HepG2 (cell line): ENCODE data around the gene CFL1. TPM values are rescaled to one million over a fixed set of nuclear protein-coding genes. Genes with fewer than 3 reads are reported as not detected.

ENCODE experiments used
- CHD2 ChIP-seq: IDR thresholded peaks from 2 replicates; pipeline ENCODE4 v1.6.1; 2011; ENCODE audit warnings: low read depth, low read length, improper control_type of control experiment
- CHD4 ChIP-seq: fragments of 200-600 bp; sonication (generic); IDR thresholded peaks from 2 replicates; pipeline ENCODE4 v1.7.0; 2017; ENCODE audit warnings: mild to moderate bottlenecking, low read length, borderline replicate concordance
- EEA1 ChIP-seq: sonication (generic); formaldehyde crosslinking; IDR thresholded peaks from 2 replicates; pipeline ENCODE4 v1.5.1; 2020; ENCODE audit warnings: mild to moderate bottlenecking, missing genetic modification reagents, borderline replicate concordance
- HHEX ChIP-seq: IDR thresholded peaks from 2 replicates; pipeline ENCODE4 v1.6.1; 2016; ENCODE audit warnings: control low read depth
- ISX ChIP-seq: sonication (generic); formaldehyde crosslinking; conservative IDR thresholded peaks from 2 replicates; pipeline ENCODE4 v1.5.0; 2020; ENCODE audit warnings: missing genetic modification reagents
- MAFF ChIP-seq: IDR thresholded peaks from 2 replicates; pipeline ENCODE4 v1.6.1; 2011; ENCODE audit warnings: low read depth, low read length, improper control_type of control experiment
- MIXL1 ChIP-seq: IDR thresholded peaks from 2 replicates; pipeline ENCODE4 v1.6.1; 2016
- NKX3-1 ChIP-seq: sonication (generic); formaldehyde crosslinking; IDR thresholded peaks from 2 replicates; pipeline ENCODE4 v1.5.0; 2020; ENCODE audit warnings: missing genetic modification reagents
- POGZ ChIP-seq: sonication (generic); formaldehyde crosslinking; IDR thresholded peaks from 2 replicates; pipeline ENCODE4 v1.4.0; 2020; ENCODE audit warnings: mild to moderate bottlenecking, missing genetic modification reagents
- SOX13 ChIP-seq, 3 experiments: fragments of 450-650 bp in 1 of 3; sonication (generic) in 1 of 3; formaldehyde crosslinking in 1 of 3; IDR thresholded peaks in 2 of 3; conservative IDR thresholded peaks in 1 of 3; 2 replicates each; pipeline versions ENCODE4 v1.5.0 to v1.6.1; 2016 to 2020; ENCODE audit warnings: antibody characterized with exemption in 1 of 3, mild to moderate bottlenecking in 1 of 3, missing compliant biosample characterization in 1 of 3, missing genetic modification reagents in 1 of 3, moderate library complexity in 1 of 3
- ZNF251 ChIP-seq: sonication (generic); formaldehyde crosslinking; IDR thresholded peaks from 2 replicates; pipeline ENCODE4 v1.9.0; 2021; ENCODE audit warnings: mild to moderate bottlenecking, missing genetic modification reagents
- ZNF672 ChIP-seq: sonication (generic); formaldehyde crosslinking; IDR thresholded peaks from 2 replicates; pipeline ENCODE4 v1.8.1; 2022; ENCODE audit warnings: missing genetic modification reagents
- ZNF879 ChIP-seq: sonication (generic); formaldehyde crosslinking; IDR thresholded peaks from 2 replicates; pipeline ENCODE4 v1.8.1; 2023; ENCODE audit warnings: missing genetic modification reagents
- ZSCAN9 ChIP-seq: IDR thresholded peaks from 2 replicates; pipeline ENCODE4 v1.6.1; 2016; ENCODE audit warnings: borderline replicate concordance
- polyA plus RNA-seq, 8 experiments: library from polyadenylated mRNA; depleted of rRNA in 3 of 8; stranded (reverse) in 7 of 8; unstranded in 1 of 8; fragments of >200 nt; fragmentation: Illumina TruSeq in 4 of 8; extraction: Trizol in 4 of 8; gene quantifications; 2 replicates each; pipeline versions ENCODE4 v1.2.1 to v1.2.3, GENCODE V29; 2011 to 2016; ENCODE audit warnings: low read depth in 4 of 8, missing spikeins in 1 of 8, mixed read lengths in 1 of 8; ENCODE audit not compliant: insufficient read depth in 1 of 8
- total RNA-seq, 5 experiments: library from RNA; depleted of rRNA; stranded (reverse); fragments of >200 nt; fragmentation: Illumina TruSeq; extraction: Trizol; gene quantifications; 2 replicates each; pipeline ENCODE4 v1.2.3, GENCODE V29; 2016; ENCODE audit warnings: low read depth in 1 of 5
- TF ChIP-seq, protein P1 (sequence below): sonication (generic); formaldehyde crosslinking; IDR thresholded peaks from 2 replicates; pipeline ENCODE4 v1.4.0; 2020; ENCODE audit warnings: missing genetic modification reagents
- TF ChIP-seq, protein P2 (sequence below): sonication (generic); formaldehyde crosslinking; IDR thresholded peaks from 2 replicates; pipeline ENCODE4 v1.5.1; 2020; ENCODE audit warnings: missing genetic modification reagents, mild to moderate bottlenecking, borderline replicate concordance
- TF ChIP-seq, protein P3 (sequence below): sonication (generic); formaldehyde crosslinking; IDR thresholded peaks from 2 replicates; pipeline ENCODE4 v1.5.0; 2020; ENCODE audit warnings: missing genetic modification reagents, mild to moderate bottlenecking, borderline replicate concordance
- TF ChIP-seq, protein P4 (sequence below): sonication (generic); formaldehyde crosslinking; conservative IDR thresholded peaks from 2 replicates; pipeline ENCODE4 v1.4.0; 2020; ENCODE audit warnings: mild to moderate bottlenecking, missing genetic modification reagents, moderate library complexity
- TF ChIP-seq, protein P5 (sequence below): sonication (generic); formaldehyde crosslinking; IDR thresholded peaks from 2 replicates; pipeline ENCODE4 v1.8.0; 2023; ENCODE audit warnings: mild to moderate bottlenecking, missing genetic modification reagents
- TF ChIP-seq, protein P6 (sequence below): sonication (generic); formaldehyde crosslinking; IDR thresholded peaks from 2 replicates; pipeline ENCODE4 v1.4.0; 2020; ENCODE audit warnings: missing genetic modification reagents

CFL1 gene
- total and polyA plus RNA-seq, 2 of the 13 experiments (the other 11 are each of a cell fraction or from before 2014, with no cell fraction given), result 379 to 383 TPM

DNA sequence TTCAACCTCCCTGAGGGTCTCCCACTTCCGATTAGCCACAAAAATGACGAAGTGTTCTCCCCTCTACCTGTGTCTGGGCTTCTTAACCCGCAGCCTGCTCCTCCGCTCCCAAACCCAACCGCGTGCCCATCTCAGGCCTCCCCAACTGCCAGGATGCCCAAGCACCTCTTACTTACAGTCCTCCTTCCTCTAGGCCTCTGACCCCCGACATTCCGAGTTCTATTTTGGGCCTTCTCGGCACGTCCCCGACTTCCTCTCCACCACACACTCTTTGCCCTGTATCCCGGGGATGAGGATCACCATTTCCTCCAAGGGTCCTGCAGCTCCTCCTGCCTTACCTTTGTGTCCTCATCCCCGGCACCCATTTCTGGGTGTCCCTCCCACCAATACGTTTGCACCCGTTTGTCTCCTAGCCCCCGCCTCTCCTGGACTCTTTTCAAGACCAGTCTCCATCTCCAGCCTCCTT lies 1.9 kb upstream of the CFL1 start (continued):
- TF ChIP-seq SOX13 (IDR thresholded peaks at IDR 0.05) (no peak), SOX13 (CRISPR knock-in tag; conservative IDR thresholded peaks at IDR 0.05 in 1 of 2, IDR thresholded peaks at IDR 0.05 in 1 of 2) (no peak), ZNF672 (CRISPR knock-in tag) (no peak), MIXL1 (CRISPR knock-in tag) (no peak), NKX3-1 (CRISPR knock-in tag) (no peak), ZSCAN9 (no peak), HHEX (no peak), EEA1 (no peak; the same call in 1 of the 2 replicates), ZNF251 (CRISPR knock-in tag) (no peak), MAFF (no peak), ZNF879 (CRISPR knock-in tag) (no peak), CHD2 (no peak), ISX (no peak), POGZ (CRISPR knock-in tag) (no peak), CHD4 (no peak)
- TF ChIP-seq, protein P1, sequence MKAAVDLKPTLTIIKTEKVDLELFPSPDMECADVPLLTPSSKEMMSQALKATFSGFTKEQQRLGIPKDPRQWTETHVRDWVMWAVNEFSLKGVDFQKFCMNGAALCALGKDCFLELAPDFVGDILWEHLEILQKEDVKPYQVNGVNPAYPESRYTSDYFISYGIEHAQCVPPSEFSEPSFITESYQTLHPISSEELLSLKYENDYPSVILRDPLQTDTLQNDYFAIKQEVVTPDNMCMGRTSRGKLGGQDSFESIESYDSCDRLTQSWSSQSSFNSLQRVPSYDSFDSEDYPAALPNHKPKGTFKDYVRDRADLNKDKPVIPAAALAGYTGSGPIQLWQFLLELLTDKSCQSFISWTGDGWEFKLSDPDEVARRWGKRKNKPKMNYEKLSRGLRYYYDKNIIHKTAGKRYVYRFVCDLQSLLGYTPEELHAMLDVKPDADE (CRISPR knock-in tag), result no peak
- TF ChIP-seq, protein P2, sequence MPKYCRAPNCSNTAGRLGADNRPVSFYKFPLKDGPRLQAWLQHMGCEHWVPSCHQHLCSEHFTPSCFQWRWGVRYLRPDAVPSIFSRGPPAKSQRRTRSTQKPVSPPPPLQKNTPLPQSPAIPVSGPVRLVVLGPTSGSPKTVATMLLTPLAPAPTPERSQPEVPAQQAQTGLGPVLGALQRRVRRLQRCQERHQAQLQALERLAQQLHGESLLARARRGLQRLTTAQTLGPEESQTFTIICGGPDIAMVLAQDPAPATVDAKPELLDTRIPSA (CRISPR knock-in tag), result peak; percentile 64; the same call in 1 of the 2 replicates
- TF ChIP-seq, protein P3, sequence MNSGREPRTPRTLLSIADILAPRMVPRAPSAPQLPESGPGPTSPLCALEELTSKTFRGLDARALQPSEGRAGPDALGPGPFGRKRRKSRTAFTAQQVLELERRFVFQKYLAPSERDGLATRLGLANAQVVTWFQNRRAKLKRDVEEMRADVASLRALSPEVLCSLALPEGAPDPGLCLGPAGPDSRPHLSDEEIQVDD, result no peak
- TF ChIP-seq, protein P4, sequence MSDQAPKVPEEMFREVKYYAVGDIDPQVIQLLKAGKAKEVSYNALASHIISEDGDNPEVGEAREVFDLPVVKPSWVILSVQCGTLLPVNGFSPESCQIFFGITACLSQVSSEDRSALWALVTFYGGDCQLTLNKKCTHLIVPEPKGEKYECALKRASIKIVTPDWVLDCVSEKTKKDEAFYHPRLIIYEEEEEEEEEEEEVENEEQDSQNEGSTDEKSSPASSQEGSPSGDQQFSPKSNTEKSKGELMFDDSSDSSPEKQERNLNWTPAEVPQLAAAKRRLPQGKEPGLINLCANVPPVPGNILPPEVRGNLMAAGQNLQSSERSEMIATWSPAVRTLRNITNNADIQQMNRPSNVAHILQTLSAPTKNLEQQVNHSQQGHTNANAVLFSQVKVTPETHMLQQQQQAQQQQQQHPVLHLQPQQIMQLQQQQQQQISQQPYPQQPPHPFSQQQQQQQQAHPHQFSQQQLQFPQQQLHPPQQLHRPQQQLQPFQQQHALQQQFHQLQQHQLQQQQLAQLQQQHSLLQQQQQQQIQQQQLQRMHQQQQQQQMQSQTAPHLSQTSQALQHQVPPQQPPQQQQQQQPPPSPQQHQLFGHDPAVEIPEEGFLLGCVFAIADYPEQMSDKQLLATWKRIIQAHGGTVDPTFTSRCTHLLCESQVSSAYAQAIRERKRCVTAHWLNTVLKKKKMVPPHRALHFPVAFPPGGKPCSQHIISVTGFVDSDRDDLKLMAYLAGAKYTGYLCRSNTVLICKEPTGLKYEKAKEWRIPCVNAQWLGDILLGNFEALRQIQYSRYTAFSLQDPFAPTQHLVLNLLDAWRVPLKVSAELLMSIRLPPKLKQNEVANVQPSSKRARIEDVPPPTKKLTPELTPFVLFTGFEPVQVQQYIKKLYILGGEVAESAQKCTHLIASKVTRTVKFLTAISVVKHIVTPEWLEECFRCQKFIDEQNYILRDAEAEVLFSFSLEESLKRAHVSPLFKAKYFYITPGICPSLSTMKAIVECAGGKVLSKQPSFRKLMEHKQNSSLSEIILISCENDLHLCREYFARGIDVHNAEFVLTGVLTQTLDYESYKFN (CRISPR knock-in tag), result no peak
- TF ChIP-seq, protein P5, sequence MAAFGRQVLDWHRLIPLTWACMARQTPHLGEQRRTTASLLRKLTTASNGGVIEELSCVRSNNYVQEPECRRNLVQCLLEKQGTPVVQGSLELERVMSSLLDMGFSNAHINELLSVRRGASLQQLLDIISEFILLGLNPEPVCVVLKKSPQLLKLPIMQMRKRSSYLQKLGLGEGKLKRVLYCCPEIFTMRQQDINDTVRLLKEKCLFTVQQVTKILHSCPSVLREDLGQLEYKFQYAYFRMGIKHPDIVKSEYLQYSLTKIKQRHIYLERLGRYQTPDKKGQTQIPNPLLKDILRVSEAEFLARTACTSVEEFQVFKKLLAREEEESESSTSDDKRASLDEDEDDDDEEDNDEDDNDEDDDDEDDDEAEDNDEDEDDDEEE (CRISPR knock-in tag), result 0 out of 2 replicates have a peak, but pooled peaks have one; percentile 45
- TF ChIP-seq, protein P6, sequence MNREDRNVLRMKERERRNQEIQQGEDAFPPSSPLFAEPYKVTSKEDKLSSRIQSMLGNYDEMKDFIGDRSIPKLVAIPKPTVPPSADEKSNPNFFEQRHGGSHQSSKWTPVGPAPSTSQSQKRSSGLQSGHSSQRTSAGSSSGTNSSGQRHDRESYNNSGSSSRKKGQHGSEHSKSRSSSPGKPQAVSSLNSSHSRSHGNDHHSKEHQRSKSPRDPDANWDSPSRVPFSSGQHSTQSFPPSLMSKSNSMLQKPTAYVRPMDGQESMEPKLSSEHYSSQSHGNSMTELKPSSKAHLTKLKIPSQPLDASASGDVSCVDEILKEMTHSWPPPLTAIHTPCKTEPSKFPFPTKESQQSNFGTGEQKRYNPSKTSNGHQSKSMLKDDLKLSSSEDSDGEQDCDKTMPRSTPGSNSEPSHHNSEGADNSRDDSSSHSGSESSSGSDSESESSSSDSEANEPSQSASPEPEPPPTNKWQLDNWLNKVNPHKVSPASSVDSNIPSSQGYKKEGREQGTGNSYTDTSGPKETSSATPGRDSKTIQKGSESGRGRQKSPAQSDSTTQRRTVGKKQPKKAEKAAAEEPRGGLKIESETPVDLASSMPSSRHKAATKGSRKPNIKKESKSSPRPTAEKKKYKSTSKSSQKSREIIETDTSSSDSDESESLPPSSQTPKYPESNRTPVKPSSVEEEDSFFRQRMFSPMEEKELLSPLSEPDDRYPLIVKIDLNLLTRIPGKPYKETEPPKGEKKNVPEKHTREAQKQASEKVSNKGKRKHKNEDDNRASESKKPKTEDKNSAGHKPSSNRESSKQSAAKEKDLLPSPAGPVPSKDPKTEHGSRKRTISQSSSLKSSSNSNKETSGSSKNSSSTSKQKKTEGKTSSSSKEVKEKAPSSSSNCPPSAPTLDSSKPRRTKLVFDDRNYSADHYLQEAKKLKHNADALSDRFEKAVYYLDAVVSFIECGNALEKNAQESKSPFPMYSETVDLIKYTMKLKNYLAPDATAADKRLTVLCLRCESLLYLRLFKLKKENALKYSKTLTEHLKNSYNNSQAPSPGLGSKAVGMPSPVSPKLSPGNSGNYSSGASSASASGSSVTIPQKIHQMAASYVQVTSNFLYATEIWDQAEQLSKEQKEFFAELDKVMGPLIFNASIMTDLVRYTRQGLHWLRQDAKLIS (CRISPR knock-in tag), result no peak
